ENCODE measurements around the gene MARCHF9. TPM values are rescaled to one million over a fixed set of nuclear protein-coding genes. Genes with fewer than 3 reads are reported as not detected.

The MARCHF9 gene
- total RNA-seq, 1 donor from 2014 or later = 3.0 TPM

DNA sequence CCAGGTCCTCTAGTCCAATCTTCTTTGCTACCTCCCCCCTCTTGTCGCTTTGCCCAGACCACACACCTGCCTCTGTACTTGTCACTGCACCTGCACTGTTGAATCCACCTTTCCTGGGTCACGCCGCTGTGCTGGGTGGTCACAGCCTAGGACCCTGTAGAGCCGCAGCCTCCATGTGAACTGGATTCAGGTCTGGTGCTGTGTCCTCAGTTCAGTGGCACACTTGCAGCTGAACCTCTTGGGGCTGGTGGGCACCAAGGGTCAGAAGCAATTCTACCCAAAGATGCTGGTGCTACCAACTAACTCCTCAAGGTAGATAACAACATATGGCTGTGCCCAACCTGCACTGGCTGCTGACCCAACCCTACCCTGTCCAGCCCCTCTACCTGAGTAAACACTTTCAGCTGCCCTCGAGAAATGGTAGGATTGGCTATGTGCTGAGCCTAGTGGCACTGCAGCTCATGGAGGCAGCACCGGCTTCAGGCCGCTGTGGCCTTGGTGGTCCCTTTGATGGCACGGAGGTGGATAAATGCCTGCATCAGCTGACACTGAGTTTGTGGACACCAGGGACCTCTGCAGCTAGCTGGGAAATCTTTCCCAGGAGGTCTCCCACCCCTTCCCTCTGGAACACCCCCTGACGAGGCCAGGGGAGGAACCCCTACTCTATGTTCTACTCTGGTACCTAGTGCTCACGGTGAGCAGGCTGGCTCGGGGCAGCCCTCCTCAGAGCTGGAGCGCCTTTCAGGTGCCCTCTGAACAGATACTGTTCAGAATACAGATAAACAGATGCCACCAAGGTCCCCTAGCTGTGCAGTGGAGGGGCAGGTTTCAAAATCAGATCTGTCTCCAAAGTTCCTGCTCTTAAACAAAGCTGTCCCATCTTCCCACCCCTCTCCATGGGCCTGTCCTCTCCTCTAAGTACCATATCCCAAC is 30.6 kb upstream of the MARCHF9 start:
- DNase-seq (ENCODE audit: low read depth in 2 of 2) = no peak

DNA sequence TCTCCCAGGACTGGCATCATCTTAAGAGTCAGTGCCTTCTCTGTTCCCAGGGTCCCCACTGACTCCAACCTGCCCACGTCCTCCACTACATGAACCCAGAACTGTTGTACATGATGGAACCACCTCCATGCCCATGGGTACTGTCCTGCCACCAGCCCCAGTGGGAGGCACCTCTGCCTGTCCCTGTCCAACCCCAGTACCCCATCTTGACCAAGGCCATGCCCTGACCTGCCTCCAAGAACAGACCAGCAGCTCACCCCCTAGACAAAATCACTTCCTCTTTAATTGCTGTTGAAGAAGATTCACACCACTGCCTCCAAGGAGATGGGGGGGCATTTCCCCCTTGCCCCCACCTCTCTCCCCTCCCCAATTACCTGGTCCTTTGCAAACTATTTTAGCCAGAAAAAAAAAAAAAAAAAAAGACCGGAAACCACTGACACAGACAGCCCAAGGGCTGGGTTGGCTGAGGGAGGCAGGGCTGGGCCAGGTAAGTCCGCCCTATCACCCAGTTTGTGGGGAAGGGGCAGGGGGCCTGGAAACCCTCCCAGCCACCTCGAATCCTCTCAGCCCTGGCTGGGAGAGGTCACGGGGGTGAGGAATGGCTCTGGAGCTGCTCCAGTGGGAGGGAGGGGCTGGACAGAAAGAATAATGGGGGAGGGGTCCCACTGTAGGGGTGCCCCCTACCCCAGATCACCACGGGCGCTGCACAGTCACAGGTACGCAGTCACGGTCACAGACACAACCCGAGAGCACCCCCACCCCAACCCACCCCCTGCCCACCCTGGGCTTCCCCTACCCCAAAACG is 29.8 kb upstream of the MARCHF9 start:
- no peak for DNase-seq (ENCODE audit: low read depth in 2 of 2)

DNA sequence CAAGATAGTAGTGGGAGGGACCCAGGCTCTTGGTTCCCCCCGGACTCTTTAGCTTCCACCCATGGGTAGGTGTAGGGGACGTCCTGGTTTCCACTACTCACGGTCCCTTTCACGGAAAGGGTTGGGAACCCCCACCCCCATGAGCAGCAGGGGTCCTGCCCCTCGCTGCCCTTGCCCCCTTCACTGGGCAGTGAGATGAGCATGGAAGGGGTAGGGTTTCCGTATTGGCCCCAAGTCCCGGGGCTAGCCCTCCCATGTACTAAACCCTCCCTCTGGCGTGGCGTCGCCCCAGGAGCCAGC is 29.1 kb upstream of the MARCHF9 start:
- no peak for DNase-seq (ENCODE audit: low read depth in 2 of 2)

DNA sequence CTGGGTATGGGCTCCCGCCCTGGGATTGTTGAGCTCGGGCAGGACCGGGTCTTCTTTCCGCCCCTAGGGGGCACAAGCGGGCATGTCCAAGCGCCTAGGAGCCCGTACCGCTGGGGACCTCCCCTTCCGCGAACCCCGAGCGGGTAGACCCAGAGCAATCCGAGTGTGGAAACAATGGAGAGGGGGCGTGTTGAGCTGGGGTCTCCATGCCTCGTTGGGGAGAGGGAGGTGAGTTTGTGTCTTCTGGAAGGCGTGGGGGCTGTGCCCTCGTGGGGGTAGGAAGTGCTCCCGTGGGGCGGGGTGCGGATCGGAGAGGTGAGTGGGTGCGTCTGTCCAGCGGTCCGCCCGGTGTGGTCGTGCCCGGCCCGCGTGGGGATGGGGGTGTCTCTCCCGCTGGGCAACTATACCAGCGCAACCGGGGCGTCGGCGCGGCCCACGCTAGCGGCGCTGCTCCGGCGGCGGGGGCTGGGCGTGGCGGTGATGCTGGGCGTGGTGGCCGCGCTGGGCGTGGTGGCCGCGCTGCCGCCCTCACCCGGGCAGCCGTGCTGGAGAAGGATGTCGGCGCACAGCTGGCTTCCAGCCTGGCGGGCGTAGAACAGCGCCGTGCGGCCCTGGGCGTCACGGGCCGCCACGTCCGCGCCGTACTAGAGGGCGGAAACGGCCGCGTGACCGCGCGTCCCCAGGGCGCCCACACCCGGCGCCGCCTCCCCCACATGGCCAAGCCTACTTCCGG is 28.6 kb upstream of the MARCHF9 start:
- DNase-seq (ENCODE audit: low read depth in 2 of 2) = peak; percentile 70 to 83

GRCh38 chr12:57726884-57727757 is 27.8 kb upstream of the MARCHF9 start:
- peak in 1 of 2 donors; percentile 46 for DNase-seq (ENCODE audit: low read depth in 2 of 2)

GRCh38 chr12:57727758-57728395 is 27.0 kb upstream of the MARCHF9 start:
- no peak for DNase-seq (ENCODE audit: low read depth in 2 of 2)

- DNase-seq (ENCODE audit: low read depth in 2 of 2) = no peak
These were observed 25.5 kb upstream of the MARCHF9 start for GRCh38 chr12:57729321-57729844.

DNA sequence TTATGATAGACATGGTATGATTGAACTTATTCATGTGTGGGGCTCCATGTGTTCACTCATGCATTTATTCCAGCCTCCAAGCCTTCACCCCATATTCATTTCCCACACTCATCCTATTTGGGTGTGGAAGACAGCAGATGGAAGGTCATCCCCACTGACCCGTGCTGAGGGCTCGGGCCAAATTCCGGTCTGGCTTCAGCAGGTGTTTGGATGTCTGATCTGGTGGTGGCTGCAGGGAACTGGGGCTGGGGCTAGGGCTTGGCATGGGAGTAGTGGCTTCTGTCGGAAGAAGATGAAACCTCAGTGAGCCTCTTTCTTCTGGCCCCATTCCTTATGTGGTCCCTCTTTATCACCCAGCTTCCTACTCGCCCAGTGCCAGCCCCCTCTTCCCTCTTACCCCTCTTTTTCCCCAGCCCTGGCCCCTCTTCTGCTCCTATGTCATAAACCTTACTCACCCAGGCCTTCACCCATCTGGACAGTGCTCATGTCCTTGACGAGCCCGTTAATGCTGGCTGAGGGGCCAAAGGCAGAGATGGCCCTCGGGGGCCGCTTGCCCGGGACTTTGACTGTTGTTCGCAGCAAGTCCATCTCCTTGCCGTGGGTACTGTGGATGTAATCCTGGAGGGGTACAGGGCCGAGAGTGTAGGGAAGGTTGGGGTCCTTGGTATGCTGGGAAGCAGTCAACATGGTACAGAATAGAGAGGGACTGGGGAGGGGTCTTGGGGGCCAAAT is 24.4 kb upstream of the MARCHF9 start:
- DNase-seq (ENCODE audit: low read depth in 2 of 2) = no peak

DNA sequence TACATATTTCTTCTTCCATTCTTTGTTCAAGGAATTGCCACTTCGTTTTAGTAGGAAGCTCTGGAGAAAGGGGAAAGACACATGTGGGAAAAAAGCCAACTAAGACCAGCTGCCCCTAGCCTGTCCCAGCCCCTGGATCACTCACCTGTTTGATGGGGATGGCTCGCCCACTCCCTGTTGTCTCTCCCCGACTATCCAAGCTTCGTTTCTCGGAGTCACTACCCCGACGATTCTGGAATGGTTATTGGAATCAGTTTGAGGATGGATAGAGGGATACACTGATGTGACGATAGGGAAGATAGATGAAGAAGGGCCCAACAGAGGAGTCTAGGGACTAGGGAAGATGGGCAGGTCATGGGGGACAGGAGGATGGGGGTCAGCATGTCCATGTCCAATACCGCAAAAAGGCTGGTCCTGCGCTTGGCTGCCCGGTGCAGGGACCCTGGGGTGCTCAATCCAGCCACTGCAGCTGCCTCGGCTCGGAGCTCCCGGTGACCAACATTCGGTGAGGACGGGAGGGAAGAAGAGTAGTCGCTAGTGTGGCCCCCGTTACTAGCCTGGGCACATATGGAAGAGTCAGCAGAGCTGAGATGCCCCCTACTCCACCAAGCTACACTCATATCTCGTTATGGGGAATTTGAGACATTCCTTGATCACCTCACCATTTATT is 23.4 kb upstream of the MARCHF9 start:
- no peak for DNase-seq (ENCODE audit: low read depth in 2 of 2)

DNA sequence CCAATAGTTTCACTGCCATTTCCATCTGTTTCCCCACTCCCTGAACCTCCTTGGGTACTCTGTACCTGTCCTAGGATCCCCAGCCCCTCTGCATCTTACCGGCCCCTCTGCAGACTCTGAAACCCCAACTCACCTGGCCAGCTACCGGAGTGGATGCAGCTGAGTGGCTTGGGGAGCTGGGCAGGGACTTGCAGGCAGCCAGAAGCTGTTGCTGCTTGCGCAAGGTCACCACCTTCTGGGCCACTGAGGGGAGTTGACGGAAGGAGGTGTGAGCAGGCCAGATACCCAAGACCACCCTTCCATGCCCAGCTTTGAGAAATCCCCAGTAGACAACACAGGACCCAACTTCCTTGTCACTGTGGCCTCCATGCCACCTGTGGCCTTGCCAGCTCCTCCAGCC is 22.6 kb upstream of the MARCHF9 start:
- no peak for DNase-seq (ENCODE audit: low read depth in 2 of 2)

- DNase-seq (ENCODE audit: low read depth in 2 of 2) = no peak
These were observed 21.9 kb upstream of the MARCHF9 start for GRCh38 chr12:57732726-57733593.

DNA sequence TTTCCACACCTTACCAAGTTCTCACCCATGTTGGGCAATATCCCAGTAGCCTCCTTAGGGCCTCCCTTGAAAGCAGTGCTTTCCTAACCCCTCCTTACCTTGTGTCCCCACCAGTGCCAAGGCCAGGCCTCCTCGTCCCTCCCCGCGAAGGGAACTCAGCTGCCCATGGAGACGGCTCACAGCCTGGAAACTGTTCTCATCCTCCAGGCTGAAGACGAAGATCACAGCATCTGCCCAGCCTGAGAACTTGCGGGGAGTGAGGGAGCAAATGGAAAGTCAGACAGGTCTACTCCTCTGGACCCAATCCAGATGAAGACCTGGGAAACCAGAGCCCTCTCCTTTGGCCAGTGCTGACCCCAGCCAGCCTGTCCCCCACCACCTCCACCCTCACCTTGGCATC is 21.0 kb upstream of the MARCHF9 start:
- DNase-seq (ENCODE audit: low read depth in 2 of 2) = no peak

DNA sequence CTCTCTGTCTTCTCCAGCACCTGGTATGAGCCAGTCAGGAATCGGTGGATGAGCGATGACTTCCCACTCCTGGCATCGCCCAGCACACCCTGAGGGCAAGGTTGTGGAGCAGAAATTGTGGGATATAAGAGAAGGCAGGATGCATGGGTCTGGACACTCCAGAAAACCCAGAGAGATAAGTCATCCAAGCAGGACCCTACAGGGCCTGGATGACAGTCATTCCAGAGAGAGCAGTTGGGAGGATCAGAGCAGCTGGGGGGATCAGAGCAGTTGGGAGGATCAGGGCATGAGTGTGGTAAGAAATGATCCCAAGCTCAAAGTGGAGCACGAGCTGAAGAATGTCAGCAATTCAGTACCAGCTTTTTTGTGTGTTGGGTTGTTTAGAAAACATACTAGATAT is 20.3 kb upstream of the MARCHF9 start:
- no peak for DNase-seq (ENCODE audit: low read depth in 2 of 2)

- DNase-seq (ENCODE audit: low read depth in 2 of 2) = no peak
These were observed 19.6 kb upstream of the MARCHF9 start for GRCh38 chr12:57735198-57735855.

GRCh38 chr12:57735952-57736740 is 18.8 kb upstream of the MARCHF9 start:
- no peak for DNase-seq (ENCODE audit: low read depth in 2 of 2)

- DNase-seq (ENCODE audit: low read depth in 2 of 2) = no peak
These were observed 18.0 kb upstream of the MARCHF9 start for GRCh38 chr12:57736741-57737466.
